ENCODE results near the gene CAP1.

The CAP1 gene

DNA sequence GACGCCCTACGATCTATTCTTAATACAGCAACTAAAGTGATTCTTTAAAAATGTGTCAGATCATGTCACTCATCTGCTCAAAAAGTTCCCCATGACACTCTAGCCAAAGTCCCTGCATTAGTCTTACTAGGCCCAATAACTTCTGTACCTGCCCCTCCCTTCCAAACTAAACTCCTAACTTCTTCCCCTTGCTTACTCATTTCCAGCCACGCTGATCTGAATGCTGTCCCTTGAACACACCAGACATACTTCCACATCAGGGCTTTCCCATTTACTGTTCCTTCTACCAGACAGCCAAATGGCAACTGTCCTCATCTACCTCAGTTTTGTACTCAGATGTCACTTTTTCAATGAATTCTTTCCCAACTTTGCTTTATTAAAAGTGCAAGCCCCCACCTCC lies 55.3 kb downstream of the CAP1 start:
- DNase-seq (ENCODE audit: low read depth), result no peak

DNA sequence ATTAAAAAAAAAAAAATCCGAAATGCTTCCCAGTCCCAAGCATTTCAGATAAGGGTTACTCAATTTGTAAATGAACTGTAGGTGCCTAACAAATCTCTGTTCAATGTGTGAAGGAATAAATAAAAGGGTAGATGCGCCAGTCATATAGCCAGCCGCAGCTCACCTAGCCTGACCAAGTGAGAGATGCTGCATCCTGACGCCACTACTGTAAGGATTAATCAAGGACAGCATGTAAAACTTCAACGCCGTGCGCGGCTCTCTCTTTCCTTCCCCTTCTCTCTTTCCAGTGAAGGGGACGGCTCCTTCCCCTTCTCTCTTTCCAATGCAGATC lies 56.1 kb downstream of the CAP1 start:
- DNase-seq (ENCODE audit: low read depth), result no peak

- peak; percentile 57 for DNase-seq (ENCODE audit: low read depth)
Observed at GRCh38 chr1:40096977-40097782, 56.7 kb downstream of the CAP1 start, which contains the start of gene PPT1. Gene PPT1, minus strand, starts transcription at chr1:40097252. Its CDS starts 14 bp downstream, at chr1:40097238.

- DNase-seq (ENCODE audit: low read depth), result no peak
Observed at GRCh38 chr1:40102038-40102437, 61.5 kb downstream of the CAP1 start.

DNA sequence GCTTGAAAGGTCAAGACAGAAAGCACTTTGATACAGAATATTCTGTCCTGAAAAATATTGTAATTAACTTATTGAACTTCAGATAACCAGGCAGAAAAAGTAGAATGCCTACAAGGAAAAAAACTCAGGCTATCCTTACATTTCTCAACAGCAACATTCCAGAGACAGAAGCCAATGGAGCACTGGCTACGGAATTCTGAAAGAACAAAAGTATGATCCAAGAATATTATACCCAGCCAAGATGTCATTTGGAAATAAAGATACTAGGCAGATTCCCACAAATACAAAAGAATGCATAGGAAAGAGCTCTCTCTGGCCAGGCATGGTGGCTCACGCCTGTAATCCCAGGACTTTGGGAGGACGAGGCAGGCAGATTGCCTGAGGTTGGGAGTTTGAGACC lies 62.4 kb downstream of the CAP1 start:
- DNase-seq (ENCODE audit: low read depth), result no peak

DNA sequence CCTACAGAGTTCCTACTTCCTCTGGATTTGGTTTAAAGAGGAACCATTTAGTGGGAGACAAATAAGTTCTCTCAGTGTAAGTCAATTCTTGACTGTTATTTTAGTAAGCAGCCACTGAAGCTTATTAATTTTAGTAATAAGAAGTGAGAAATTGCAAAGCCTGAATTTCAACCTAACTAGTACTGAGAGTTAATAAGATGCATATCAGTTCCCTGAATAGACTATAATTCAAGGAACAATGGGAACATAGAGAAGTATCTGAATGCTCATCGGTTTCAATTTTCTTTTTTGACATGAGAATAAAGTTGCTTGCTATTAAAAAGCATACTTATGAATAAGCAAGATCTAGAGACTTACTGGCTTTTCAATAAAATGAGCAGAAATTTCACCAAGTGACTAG lies 64.5 kb downstream of the CAP1 start:
- DNase-seq (ENCODE audit: low read depth), result no peak

GRCh38 chr1:40107290-40107959 lies 66.9 kb downstream of the CAP1 start:
- no peak for DNase-seq (ENCODE audit: low read depth)

GRCh38 chr1:40110389-40110788 lies 69.9 kb downstream of the CAP1 start:
- DNase-seq (ENCODE audit: low read depth), result no peak

- no peak for DNase-seq (ENCODE audit: low read depth)
Observed at GRCh38 chr1:40114400-40114799, 73.9 kb downstream of the CAP1 start.

DNA sequence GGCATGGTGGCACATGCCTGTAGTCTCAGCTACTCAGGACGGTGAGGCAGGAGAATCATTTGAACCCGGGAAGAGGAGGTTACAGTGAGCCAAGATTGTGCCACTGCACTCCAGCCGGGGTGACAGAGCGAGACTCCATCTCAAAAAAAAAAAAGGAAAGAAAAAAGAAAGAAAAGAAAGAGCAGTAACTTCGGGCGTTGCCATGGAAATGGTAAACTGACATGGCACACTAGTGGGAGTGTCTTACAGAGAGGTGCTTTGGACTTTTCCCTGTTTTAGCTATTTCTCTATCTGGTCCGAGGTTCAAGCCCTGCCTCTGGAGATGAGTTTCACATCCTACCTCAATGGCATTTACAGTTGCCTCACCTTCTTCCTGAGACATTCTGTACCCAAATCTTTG lies 79.6 kb downstream of the CAP1 start:
- DNase-seq (ENCODE audit: low read depth), result no peak
